HG03095 (cell line): Measurements from ENCODE around the gene EXOC3L4.
"Not testable (repeated sequence)": the region's sequence is repeated elsewhere in the genome, so short reads cannot be mapped to it uniquely, and the experiment has no call there.

ENCODE experiments used
- ATAC-seq: cut with Tn5 transposase; IDR thresholded peaks from one replicate; pipeline ENCODE4 v1.9.1; 2021; ENCODE audit warnings: moderate library complexity; ENCODE audit not compliant: unreplicated experiment

The EXOC3L4 gene

GRCh38 chr14:103142026-103142425, 47.5 kb downstream of the EXOC3L4 start:
- ATAC-seq = no peak

GRCh38 chr14:103142721-103143302, 48.3 kb downstream of the EXOC3L4 start:
- no peak for ATAC-seq

DNA sequence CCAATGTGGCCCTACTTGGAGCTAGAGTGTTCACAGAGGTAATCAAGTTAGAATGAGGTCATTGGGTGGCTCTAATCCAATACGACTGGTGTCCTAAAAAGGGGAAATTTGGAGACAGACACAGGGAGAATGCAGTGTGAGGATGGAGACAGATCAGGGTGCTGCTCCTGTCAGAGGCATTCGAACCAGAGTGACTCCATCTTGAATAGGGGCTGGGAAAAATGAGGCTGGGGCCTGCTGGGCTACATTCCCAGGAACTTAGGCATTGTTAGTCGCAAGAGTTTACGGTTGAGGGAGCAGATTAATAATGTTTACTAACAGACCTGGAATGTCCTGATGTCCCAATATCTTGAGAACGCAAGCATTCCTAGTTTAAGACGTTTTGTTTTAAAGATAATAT, 49.0 kb downstream of the EXOC3L4 start:
- no peak for ATAC-seq

DNA sequence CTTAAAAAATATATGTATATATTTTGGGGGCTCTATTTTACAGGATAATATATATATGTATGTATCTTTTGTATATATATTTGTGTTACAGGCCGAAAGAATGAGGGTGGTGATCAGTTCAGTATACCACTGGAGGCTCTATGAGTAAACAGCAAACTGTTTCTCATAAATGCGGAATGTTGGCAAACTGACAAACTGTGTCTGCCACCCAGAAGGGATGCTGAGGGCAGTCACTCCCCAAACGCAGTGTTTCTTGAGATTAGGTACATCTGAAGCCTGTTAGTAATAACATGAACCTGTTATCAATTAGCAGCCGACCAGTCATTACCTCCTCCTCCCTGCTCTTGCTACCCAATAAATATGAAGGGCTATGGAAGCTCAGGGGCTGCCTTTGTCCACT, 49.6 kb downstream of the EXOC3L4 start:
- ATAC-seq = no peak

DNA sequence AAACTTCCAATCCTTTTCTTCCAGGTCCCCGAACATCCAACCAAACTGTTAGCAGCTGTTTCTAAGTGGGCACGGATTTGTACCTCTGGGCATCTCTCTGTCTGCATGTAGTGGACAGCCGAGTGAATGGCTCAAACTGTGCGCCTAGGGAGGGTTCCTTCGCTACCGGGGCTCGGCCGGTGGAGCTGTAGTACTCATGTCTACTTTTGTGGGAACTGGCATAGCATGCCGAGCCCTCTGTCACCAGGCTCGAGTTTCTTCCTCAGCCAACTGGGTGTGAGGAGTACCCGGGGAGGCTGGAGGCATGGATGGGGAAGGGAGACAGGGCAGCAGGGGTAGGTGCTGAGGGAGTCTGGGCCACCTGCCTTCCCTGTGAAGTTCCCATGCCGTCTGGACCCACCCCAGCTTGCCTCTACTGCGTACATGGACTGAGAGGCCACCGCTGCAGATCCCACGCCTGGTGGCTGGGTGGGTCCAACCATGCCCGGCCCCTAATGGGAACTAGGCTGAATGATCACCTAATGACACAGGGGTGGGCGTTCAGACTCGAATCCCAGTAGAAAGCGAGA, 51.7 kb downstream of the EXOC3L4 start:
- ATAC-seq = no peak

DNA sequence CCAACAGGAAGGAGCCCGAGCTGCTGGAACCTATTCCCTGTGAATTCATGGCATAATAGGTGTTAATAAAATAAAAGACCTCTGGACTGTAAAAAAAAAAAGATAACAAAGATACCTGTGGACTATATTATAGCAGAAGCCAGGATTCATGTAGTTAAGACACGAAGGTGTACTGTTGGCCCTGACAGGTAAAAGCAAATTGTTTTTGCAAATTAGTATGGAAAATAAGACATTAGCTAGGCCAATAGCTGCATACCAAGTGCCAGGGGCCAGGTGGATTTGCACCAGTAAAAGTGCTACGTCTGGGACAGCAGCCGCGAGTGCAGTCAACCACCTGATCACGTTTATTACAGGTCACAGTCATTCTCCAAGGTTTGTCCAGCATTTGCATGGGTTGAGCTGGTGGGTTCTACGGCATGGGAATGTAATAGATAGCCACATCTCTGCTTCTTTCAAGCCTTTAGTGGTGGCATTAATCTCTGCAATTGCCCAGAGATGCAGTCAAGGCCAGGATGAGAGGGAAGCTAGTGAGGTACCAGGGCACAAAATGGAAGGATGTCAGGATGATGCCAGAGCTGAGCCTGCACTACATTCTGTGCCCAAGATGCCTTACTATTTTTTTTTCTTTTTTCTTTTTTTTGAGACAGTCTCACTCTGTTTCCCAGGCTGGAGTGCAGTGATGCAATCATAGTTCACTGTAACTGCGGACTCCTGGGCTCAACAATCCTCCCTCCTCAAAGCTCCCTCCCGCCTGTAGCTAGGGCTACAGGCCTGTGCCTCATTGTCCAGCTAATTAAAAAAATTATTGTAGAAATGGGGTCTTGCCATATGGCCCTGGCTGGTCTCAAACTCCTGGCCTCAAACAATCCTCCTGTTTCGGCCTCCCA, 55.1 kb downstream of the EXOC3L4 start:
- ATAC-seq = no peak

DNA sequence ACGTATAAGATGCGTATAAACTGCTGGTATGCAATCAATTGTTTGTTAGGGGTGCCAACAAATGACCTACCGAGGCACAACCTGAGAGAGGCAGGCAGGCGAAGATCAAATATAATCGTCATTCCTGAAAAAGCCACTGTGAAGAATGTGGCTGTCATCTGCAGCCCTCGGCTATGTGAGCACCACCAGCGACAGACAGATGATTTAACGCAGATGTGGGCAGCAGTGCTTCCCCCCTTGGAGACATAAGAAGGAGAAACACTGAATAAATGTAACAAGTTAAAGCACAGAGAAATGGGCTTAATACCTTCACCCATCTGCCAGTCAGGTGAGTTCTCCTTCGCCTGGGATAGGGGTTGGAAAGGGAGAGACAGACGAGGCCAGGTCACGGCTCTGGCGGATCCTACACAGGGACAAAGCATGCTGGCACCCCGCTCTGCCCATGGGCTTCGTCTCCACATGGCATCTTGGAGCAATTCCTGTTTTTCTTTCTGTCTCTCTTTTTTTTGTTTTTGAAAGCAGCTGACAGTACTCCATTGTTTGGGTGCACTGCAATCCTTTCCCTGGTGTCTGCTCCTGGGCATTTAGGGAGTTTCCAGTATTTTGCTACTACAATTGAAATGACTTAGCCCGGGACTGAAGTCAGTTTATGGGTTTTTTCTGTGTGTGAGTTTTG, 56.9 kb downstream of the EXOC3L4 start:
- ATAC-seq = no peak

DNA sequence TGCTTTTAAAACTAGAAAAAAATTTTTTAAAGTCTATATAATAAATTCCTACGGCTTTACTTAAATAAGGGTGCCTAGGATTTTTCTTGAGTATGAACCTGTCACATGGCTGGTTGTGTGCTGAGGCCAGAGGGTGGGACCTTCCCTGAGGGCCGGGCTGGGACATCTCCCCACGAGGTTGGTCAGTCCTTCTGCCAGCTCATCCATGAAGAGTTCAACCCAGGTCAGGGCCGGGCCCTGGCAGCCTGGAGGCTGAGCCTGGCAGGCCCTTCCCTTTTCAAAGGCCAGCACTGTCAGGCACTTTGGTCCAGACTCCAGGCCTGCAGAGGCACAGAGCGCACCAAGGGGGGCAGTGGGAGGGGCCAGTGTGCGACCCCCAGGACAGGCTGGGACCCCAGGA, 60.5 kb downstream of the EXOC3L4 start:
- ATAC-seq = no peak

- not testable (repeated sequence) for ATAC-seq
Measured at GRCh38 chr14:103155416-103155815, 60.9 kb downstream of the EXOC3L4 start.

- ATAC-seq = no peak
Measured at GRCh38 chr14:103155826-103156394, 61.4 kb downstream of the EXOC3L4 start.

GRCh38 chr14:103156651-103157378, 62.3 kb downstream of the EXOC3L4 start:
- no peak for ATAC-seq

DNA sequence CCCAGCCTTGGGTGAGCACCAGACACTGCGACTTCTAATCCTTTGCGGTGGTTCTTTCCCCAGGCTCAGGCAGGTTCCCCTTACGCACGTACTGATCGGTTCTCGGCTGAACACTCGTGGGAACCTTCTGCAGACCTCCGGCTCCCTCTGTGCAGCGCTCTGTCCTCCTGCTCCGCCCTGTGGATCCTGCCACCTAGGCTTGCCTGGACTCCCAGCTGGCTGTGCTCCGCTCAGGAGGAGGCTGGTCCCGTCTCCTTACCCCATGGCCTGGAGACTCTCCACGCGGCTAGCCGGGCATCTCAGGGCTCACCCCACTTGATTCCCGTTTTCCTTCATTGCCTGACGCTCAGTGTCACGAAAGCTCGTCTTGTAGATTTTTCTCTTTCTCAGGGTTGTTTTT, 63.4 kb downstream of the EXOC3L4 start:
- no peak for ATAC-seq

GRCh38 chr14:103158688-103159087, 64.2 kb downstream of the EXOC3L4 start:
- no peak for ATAC-seq
